Esophagus muscularis mucosa (tissue), 4 donors: Measurements from ENCODE around the gene TENT5C. TPM values are rescaled to one million over a fixed set of nuclear protein-coding genes. Genes with fewer than 3 reads are reported as not detected.

Experiments
- DNase-seq: peaks from one replicate; pipeline ENCODE4 v3.0.0-alpha.2; 2017; ENCODE audit errors: extremely low spot score
- H3K27ac ChIP-seq, 4 donors: fragments of 200-600 bp; sonication (generic); replicated peaks in 1 of 4; 1 replicate in 3 of 4; 2 replicates in 1 of 4; pipeline ENCODE4 v1.5.1; 2016 to 2019; ENCODE audit warnings: mild to moderate bottlenecking in 1 of 4
- H3K27me3 ChIP-seq, 4 donors: fragments of 200-600 bp; sonication (generic); one replicate each; pipeline versions ENCODE4 v1.5.1 to v1.6.0; 2016 to 2019
- H3K36me3 ChIP-seq, 4 donors: fragments of 200-600 bp; sonication (generic); one replicate each; pipeline ENCODE4 v1.5.1; 2016 to 2019
- H3K4me1 ChIP-seq, 4 donors: fragments of 200-600 bp; sonication (generic); one replicate each; pipeline ENCODE4 v1.5.1; 2016 to 2019
- H3K4me3 ChIP-seq, 4 donors: fragments of 200-600 bp; sonication (generic); 1 replicate in 2 of 4; 2 replicates in 2 of 4; pipeline ENCODE4 v1.5.1; 2016 to 2019; ENCODE audit warnings: mild to moderate bottlenecking in 4 of 4, moderate library complexity in 1 of 4
- H3K9me3 ChIP-seq, 4 donors: fragments of 200-600 bp; sonication (generic); 1 replicate in 3 of 4; 2 replicates in 1 of 4; pipeline ENCODE4 v1.5.1; 2016 to 2019
- CTCF ChIP-seq, 3 experiments: fragments of 200-600 bp in 2 of 3; fragments of 450-650 bp in 1 of 3; sonication (generic) in 2 of 3; IDR thresholded peaks; one replicate each; pipeline ENCODE4 v1.5.1; 2017 to 2019; ENCODE audit warnings: antibody characterized with exemption in 3 of 3, mild to moderate bottlenecking in 2 of 3, moderate library complexity in 1 of 3
- EP300 ChIP-seq: sonication (generic); formaldehyde crosslinking; IDR thresholded peaks from one replicate; pipeline ENCODE4 v1.6.1; 2017; ENCODE audit warnings: antibody characterized with exemption
- POLR2A ChIP-seq: fragments of 450-650 bp; IDR thresholded peaks from one replicate; pipeline ENCODE4 v1.6.1; 2017; ENCODE audit warnings: antibody characterized with exemption, moderate library complexity, mild to moderate bottlenecking, low read depth
- POLR2AphosphoS5 ChIP-seq, 2 donors: sonication (generic); formaldehyde crosslinking; IDR thresholded peaks; one replicate each; pipeline ENCODE4 v1.6.1; 2017; ENCODE audit warnings: antibody characterized with exemption in 2 of 2
- WGBS: methylation state at CpG from one replicate; pipeline ENCODE4 v1.1.5; 2018; 5-methylcytosine and 5-hydroxymethylcytosine counted together
- intact Hi-C: fragments of 100-400 bp; cut with DNase I; formaldehyde crosslinking; loops from one replicate; pipeline ENCODE4 v1.15.1; 2023
- total RNA-seq, 4 donors: library from RNA; depleted of rRNA; stranded (reverse); fragments of >200 nt; gene quantifications; one replicate each; pipeline versions ENCODE4 v1.1.0 to v1.2.1, GENCODE V29; 2016

TENT5C gene
- total RNA-seq, 4 donors from 2014 or later: 0.92 to 6.8 (median 2.5) TPM

GRCh38 chr1:117567435-117567834, 38.4 kb upstream of the TENT5C start:
- Histone ChIP-seq H3K27ac (no peak overlapping the region), H3K4me1 (peaks cover 0 to 8% (median 0%) of the 10 kb centered on the region in 4 donors), H3K27me3 (no peaks in the 10 kb centered on the region), H3K4me3 (no peak overlapping the region), H3K36me3 (no peaks in the 10 kb centered on the region), H3K9me3 (no peaks in the 10 kb centered on the region)
- 100% methylated on average over 4 of the region's 10 CpGs for WGBS
- TF ChIP-seq CTCF (IDR thresholded peaks at IDR 0.05): no peak
- no peak for TF ChIP-seq EP300
- TF ChIP-seq POLR2A: no peak
- TF ChIP-seq POLR2AphosphoS5 (IDR thresholded peaks at IDR 0.05): no peak
- intact Hi-C loops: no loop called here
- peak; percentile 90 for DNase-seq

GRCh38 chr1:117567976-117568375, 37.9 kb upstream of the TENT5C start:
- peaks cover 0 to 8% (median 0%) of the 10 kb centered on the region in 4 donors for H3K4me1 ChIP-seq
- WGBS: 73% methylated on average over 3 of the region's 3 CpGs
- no peak for DNase-seq
- intact Hi-C loops: no loop called here
- no peaks in the 10 kb centered on the region for H3K36me3 ChIP-seq
- no peak overlapping the region for H3K4me3 ChIP-seq
- H3K27me3 ChIP-seq: no peaks in the 10 kb centered on the region
- H3K27ac ChIP-seq: no peak overlapping the region
- TF ChIP-seq CTCF (IDR thresholded peaks at IDR 0.05): no peak
- TF ChIP-seq POLR2A: no peak
- TF ChIP-seq POLR2AphosphoS5 (IDR thresholded peaks at IDR 0.05): no peak
- no peak for TF ChIP-seq EP300
- H3K9me3 ChIP-seq: no peaks in the 10 kb centered on the region

- no peak overlapping the region for H3K4me3 ChIP-seq
- DNase-seq: no peak
- 88% methylated on average over 5 of the region's 6 CpGs for WGBS
Observed at GRCh38 chr1:117568999-117569398, 36.8 kb upstream of the TENT5C start.

GRCh38 chr1:117569856-117570255, 36.0 kb upstream of the TENT5C start:
- Histone ChIP-seq H3K27ac (no peak overlapping the region), H3K27me3 (no peaks in the 10 kb centered on the region), H3K36me3 (no peaks in the 10 kb centered on the region), H3K4me3 (no peak overlapping the region), H3K9me3 (no peaks in the 10 kb centered on the region), H3K4me1 (peaks cover 0 to 8% (median 0%) of the 10 kb centered on the region in 4 donors)
- intact Hi-C loops: no loop called here
- WGBS: 26% methylated on average over 3 of the region's 3 CpGs
- no peak for DNase-seq
- TF ChIP-seq CTCF (IDR thresholded peaks at IDR 0.05) (no peak), EP300 (no peak), POLR2AphosphoS5 (IDR thresholded peaks at IDR 0.05) (no peak), POLR2A (no peak)

More at GRCh38 chr1:117568999-117569398, 36.8 kb upstream of the TENT5C start:
- H3K4me1 ChIP-seq: peaks cover 0 to 8% (median 0%) of the 10 kb centered on the region in 4 donors
- intact Hi-C loops: no loop called here
- no peak for TF ChIP-seq POLR2A
- TF ChIP-seq POLR2AphosphoS5 (IDR thresholded peaks at IDR 0.05): no peak
- TF ChIP-seq CTCF (IDR thresholded peaks at IDR 0.05): no peak
- no peak for TF ChIP-seq EP300
- H3K27me3 ChIP-seq: no peaks in the 10 kb centered on the region
- H3K36me3 ChIP-seq: no peaks in the 10 kb centered on the region
- H3K27ac ChIP-seq: no peak overlapping the region
- H3K9me3 ChIP-seq: no peaks in the 10 kb centered on the region

- no peaks in the 10 kb centered on the region for H3K36me3 ChIP-seq
- H3K9me3 ChIP-seq: no peaks in the 10 kb centered on the region
- intact Hi-C loops: no loop called here
- H3K27me3 ChIP-seq: no peaks in the 10 kb centered on the region
- DNase-seq: no peak
- H3K4me1 ChIP-seq: peaks cover 0 to 8% (median 0%) of the 10 kb centered on the region in 4 donors
- 87% methylated on average over 7 of the region's 8 CpGs for WGBS
- H3K27ac ChIP-seq: no peak overlapping the region
- no peak overlapping the region for H3K4me3 ChIP-seq
- TF ChIP-seq POLR2AphosphoS5 (IDR thresholded peaks at IDR 0.05) (no peak), CTCF (IDR thresholded peaks at IDR 0.05) (no peak), EP300 (no peak), POLR2A (no peak)
Observed at GRCh38 chr1:117570988-117571409, 34.8 kb upstream of the TENT5C start.
